HL-60 (cell line): ENCODE results near the gene TAL2.
A peak's percentile ranks its signal among the peaks of the same experiment; 100 is the strongest.

Experiments
- DNase-seq, 2 experiments: peaks; one replicate each; pipeline ENCODE4 v3.0.0-alpha.2; 2010 to 2020; ENCODE audit warnings: low read depth in 1 of 2, low spot score in 1 of 2
- H3K27ac ChIP-seq: fragments of 250-450 bp; sonication (Bioruptor Pico); replicated peaks from 2 replicates; pipeline ENCODE4 v1.5.1; 2020; ENCODE audit warnings: mild to moderate bottlenecking, moderate library complexity
- H3K27me3 ChIP-seq: fragments of 250-450 bp; sonication (Bioruptor Pico); 2 replicates; pipeline ENCODE4 v1.5.1; 2021; ENCODE audit warnings: mild to moderate bottlenecking, moderate library complexity; ENCODE audit not compliant: insufficient read depth, poor library complexity, severe bottlenecking
- H3K4me3 ChIP-seq: replicated peaks from 2 replicates; pipeline ENCODE4 v1.5.1; 2011; ENCODE audit warnings: mild to moderate bottlenecking, control low read depth, low read length; ENCODE audit not compliant: insufficient read depth
- GABPA ChIP-seq: IDR thresholded peaks from 2 replicates; pipeline ENCODE4 v1.6.1; 2012; ENCODE audit warnings: low read depth
- POLR2AphosphoS5 ChIP-seq: IDR thresholded peaks from 2 replicates; pipeline ENCODE4 v1.6.1; 2012; ENCODE audit warnings: low read depth
- REST ChIP-seq: IDR thresholded peaks from 2 replicates; pipeline ENCODE4 v1.6.1; 2012; ENCODE audit warnings: low read depth; ENCODE audit not compliant: insufficient replicate concordance
- SPI1 ChIP-seq: IDR thresholded peaks from 2 replicates; pipeline ENCODE4 v1.6.1; 2012; ENCODE audit warnings: low read depth, mild to moderate bottlenecking, borderline replicate concordance
- TF ChIP-seq, protein P1 (sequence below): IDR thresholded peaks from one replicate; pipeline ENCODE4 v1.5.1; 2011; ENCODE audit warnings: low read length, control low read depth, inconsistent platforms; ENCODE audit not compliant: insufficient read depth

Gene TAL2

DNA sequence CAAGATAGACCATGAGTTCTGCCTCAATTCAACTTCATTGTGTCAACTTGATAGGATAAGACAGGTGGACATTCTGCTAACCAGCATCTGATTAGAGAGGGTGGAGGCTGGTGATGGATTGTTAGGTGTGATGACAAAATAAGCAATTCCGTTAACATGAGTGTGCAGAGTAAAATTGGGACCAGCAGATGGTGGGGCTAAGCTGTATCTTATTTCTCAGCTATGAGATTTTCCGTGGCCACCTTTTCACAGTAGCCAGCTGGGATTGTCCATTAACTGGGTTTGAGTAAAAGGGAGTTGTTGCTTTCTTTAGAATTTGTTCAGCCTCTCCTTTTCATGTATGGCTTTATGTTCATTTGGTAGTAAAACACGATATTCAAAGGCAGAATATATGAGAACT is 28.8 kb upstream of the TAL2 start:
- DNase-seq, result no peak
- no peaks in the 10 kb centered on the region for H3K27me3 ChIP-seq
- H3K4me3 ChIP-seq, result no peak overlapping the region
- TF ChIP-seq, protein P1, sequence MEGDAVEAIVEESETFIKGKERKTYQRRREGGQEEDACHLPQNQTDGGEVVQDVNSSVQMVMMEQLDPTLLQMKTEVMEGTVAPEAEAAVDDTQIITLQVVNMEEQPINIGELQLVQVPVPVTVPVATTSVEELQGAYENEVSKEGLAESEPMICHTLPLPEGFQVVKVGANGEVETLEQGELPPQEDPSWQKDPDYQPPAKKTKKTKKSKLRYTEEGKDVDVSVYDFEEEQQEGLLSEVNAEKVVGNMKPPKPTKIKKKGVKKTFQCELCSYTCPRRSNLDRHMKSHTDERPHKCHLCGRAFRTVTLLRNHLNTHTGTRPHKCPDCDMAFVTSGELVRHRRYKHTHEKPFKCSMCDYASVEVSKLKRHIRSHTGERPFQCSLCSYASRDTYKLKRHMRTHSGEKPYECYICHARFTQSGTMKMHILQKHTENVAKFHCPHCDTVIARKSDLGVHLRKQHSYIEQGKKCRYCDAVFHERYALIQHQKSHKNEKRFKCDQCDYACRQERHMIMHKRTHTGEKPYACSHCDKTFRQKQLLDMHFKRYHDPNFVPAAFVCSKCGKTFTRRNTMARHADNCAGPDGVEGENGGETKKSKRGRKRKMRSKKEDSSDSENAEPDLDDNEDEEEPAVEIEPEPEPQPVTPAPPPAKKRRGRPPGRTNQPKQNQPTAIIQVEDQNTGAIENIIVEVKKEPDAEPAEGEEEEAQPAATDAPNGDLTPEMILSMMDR, result no peak
- TF ChIP-seq SPI1 (no peak), REST (no peak), POLR2AphosphoS5 (no peak)
- H3K27ac ChIP-seq, result no peak overlapping the region

DNA sequence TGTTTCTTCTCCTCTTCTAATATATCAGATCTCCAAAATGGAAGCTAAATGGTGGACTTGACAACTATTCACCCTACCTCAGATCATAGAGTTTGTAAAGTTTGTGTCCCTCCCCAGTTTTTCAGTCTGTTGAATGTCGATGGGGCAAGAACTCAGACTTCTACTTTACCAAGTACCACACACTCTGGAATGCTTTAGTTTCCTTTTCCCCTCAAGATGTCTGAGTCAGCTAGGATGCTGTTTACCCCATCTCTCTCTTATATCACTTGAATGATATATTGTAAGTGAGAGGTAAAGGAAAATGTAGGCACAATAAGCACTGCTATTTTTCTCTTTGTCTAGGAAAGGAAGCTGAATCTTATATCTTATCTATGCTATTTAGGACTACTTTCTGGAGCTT is 25.9 kb upstream of the TAL2 start:
- TF ChIP-seq GABPA (no peak), REST (no peak), POLR2AphosphoS5 (no peak), SPI1 (no peak)
- H3K27ac ChIP-seq, result no peak overlapping the region
- no peak overlapping the region for H3K4me3 ChIP-seq
- no peaks in the 10 kb centered on the region for H3K27me3 ChIP-seq
- DNase-seq, result no peak

DNA sequence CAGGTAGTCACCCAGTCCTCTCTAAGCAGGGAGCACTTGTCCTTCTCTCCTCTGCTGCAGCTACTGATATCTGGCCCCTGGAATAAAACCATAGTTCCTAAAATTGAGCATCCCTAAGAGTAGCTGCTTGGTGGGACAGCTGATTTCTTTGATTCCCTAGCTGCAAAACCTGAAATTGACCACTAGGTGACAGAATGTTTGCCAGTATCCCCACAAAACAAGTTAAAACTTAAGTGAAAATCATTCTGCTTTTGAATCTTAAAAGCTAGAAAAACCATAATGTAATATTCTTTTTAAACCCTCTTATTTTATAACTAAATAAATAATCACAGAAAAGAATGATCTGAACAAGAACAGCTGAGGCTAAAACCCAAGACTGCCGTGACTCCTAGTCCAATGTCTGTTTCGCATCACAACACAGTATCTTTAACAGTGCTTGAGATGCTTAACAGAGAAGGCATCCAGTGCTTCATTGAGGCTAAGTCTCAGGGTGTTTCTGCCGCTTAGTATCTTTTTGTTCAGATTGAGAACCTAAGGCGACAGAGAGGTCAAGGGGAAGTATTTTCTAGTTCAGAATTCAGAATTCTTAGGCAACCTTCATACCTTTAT is 24.4 kb upstream of the TAL2 start:
- Histone ChIP-seq H3K27me3 (no peaks in the 10 kb centered on the region), H3K27ac (no peak overlapping the region), H3K4me3 (no peak overlapping the region)
- DNase-seq, result no peak
- no peak for TF ChIP-seq REST
- TF ChIP-seq, protein P1, result peak; percentile 34
